Neural cell (in vitro differentiated cells): Measurements from ENCODE around the gene ARNT2.

Experiments used
- CTCF ChIP-seq: fragments of 450-650 bp; IDR thresholded peaks from 2 replicates; pipeline ENCODE4 v1.5.1; 2014; ENCODE audit warnings: antibody characterized with exemption, mild to moderate bottlenecking, moderate library complexity; ENCODE audit not compliant: poor library complexity, severe bottlenecking
- EP300 ChIP-seq: fragments of 450-650 bp; conservative IDR thresholded peaks from 2 replicates; pipeline ENCODE4 v1.6.1; 2014; ENCODE audit warnings: antibody characterized with exemption, mild to moderate bottlenecking, moderate library complexity; ENCODE audit not compliant: poor library complexity, severe bottlenecking
- EZH2 ChIP-seq: fragments of 200-600, 300-800 bp; shearing (Covaris generic), sonication (generic); IDR thresholded peaks from 2 replicates; pipeline ENCODE4 v1.6.1; 2014; ENCODE audit warnings: antibody characterized with exemption, low read length, borderline replicate concordance, mild to moderate bottlenecking; ENCODE audit not compliant: insufficient read depth, poor library complexity, severe bottlenecking
- MXI1 ChIP-seq: fragments of 450-650 bp; conservative IDR thresholded peaks from 2 replicates; pipeline ENCODE4 v1.6.1; 2014; ENCODE audit warnings: antibody characterized with exemption, mild to moderate bottlenecking; ENCODE audit not compliant: poor library complexity, severe bottlenecking
- POLR2AphosphoS5 ChIP-seq: IDR thresholded peaks from 2 replicates; pipeline ENCODE4 v1.6.1; 2012
- RAD21 ChIP-seq: fragments of 450-650 bp; conservative IDR thresholded peaks from 2 replicates; pipeline ENCODE4 v1.6.1; 2014; ENCODE audit warnings: antibody characterized with exemption, mild to moderate bottlenecking, moderate library complexity
- REST ChIP-seq: IDR thresholded peaks from 2 replicates; pipeline ENCODE4 v1.6.1; 2012; ENCODE audit warnings: borderline replicate concordance
- SMC3 ChIP-seq: fragments of 450-650 bp; conservative IDR thresholded peaks from 2 replicates; pipeline ENCODE4 v1.6.1; 2014; ENCODE audit warnings: antibody characterized with exemption, mild to moderate bottlenecking, moderate library complexity; ENCODE audit not compliant: poor library complexity
- TAF1 ChIP-seq: IDR thresholded peaks from 2 replicates; pipeline ENCODE4 v1.6.1; 2012; ENCODE audit warnings: low read depth

- no peak for TF ChIP-seq REST
- TF ChIP-seq CTCF, result no peak
- peak; percentile 20 for TF ChIP-seq EP300
- no peak for TF ChIP-seq EZH2
- peak; percentile 40 for TF ChIP-seq POLR2AphosphoS5
- TF ChIP-seq MXI1, result peak; percentile 48
- no peak for TF ChIP-seq RAD21
- TF ChIP-seq SMC3, result no peak
- TF ChIP-seq TAF1, result peak; percentile 37
Measured at GRCh38 chr15:80404057-80404760, at the start of gene ARNT2.
